HepG2 (cell line): ENCODE data around the gene ZC3H12A. TPM values are rescaled to one million over a fixed set of nuclear protein-coding genes. Genes with fewer than 3 reads are reported as not detected.

Experiments used
- EEA1 ChIP-seq: sonication (generic); formaldehyde crosslinking; IDR thresholded peaks from 2 replicates; pipeline ENCODE4 v1.5.1; 2020; ENCODE audit warnings: mild to moderate bottlenecking, missing genetic modification reagents, borderline replicate concordance
- FOXK1 ChIP-seq: sonication (generic); formaldehyde crosslinking; IDR thresholded peaks from 2 replicates; pipeline ENCODE4 v1.4.0; 2020; ENCODE audit warnings: low read depth, missing genetic modification reagents, borderline replicate concordance
- FOXP4 ChIP-seq: sonication (generic); formaldehyde crosslinking; IDR thresholded peaks from 2 replicates; pipeline ENCODE4 v1.4.0; 2020; ENCODE audit warnings: missing genetic modification reagents
- GABPB1 ChIP-seq: IDR thresholded peaks from 2 replicates; pipeline ENCODE4 v1.6.1; 2016; ENCODE audit warnings: mild to moderate bottlenecking, missing genetic modification reagents, moderate library complexity, missing compliant biosample characterization
- HNRNPK ChIP-seq: fragments of 200-400 bp; formaldehyde crosslinking; IDR thresholded peaks from 2 replicates; pipeline ENCODE4 v1.6.1; 2018; ENCODE audit warnings: low read length, low read depth, moderate library complexity, mild to moderate bottlenecking; ENCODE audit not compliant: poor library complexity, severe bottlenecking
- HNRNPLL ChIP-seq: fragments of 200-400 bp; formaldehyde crosslinking; IDR thresholded peaks from 2 replicates; pipeline ENCODE4 v1.6.1; 2017; ENCODE audit warnings: mild to moderate bottlenecking, low read depth, low read length; ENCODE audit not compliant: poor library complexity, severe bottlenecking
- LBX2 ChIP-seq: sonication (generic); formaldehyde crosslinking; IDR thresholded peaks from 2 replicates; pipeline ENCODE4 v1.5.0; 2020; ENCODE audit warnings: missing genetic modification reagents, mild to moderate bottlenecking, borderline replicate concordance
- MAFK ChIP-seq, 2 experiments: IDR thresholded peaks in 1 of 2; conservative IDR thresholded peaks in 1 of 2; 2 replicates each; pipeline ENCODE4 v1.6.1; 2011; ENCODE audit warnings: improper control_type of control experiment in 2 of 2, low read length in 2 of 2
- MIER3 ChIP-seq: IDR thresholded peaks from 2 replicates; pipeline ENCODE4 v1.6.1; 2016; ENCODE audit warnings: missing compliant biosample characterization, borderline replicate concordance
- MYPOP ChIP-seq: sonication (generic); formaldehyde crosslinking; IDR thresholded peaks from 2 replicates; pipeline ENCODE4 v1.8.1; 2023; ENCODE audit warnings: mild to moderate bottlenecking, moderate library complexity, missing genetic modification reagents
- PHF21A ChIP-seq: sonication (generic); formaldehyde crosslinking; IDR thresholded peaks from 2 replicates; pipeline ENCODE4 v1.5.0; 2020; ENCODE audit warnings: mild to moderate bottlenecking, missing genetic modification reagents
- PHF8 ChIP-seq: sonication (generic); formaldehyde crosslinking; IDR thresholded peaks from 2 replicates; pipeline ENCODE4 v1.5.0; 2020; ENCODE audit warnings: missing genetic modification reagents
- RBFOX2 ChIP-seq: fragments of 200-400 bp; formaldehyde crosslinking; IDR thresholded peaks from 2 replicates; pipeline ENCODE4 v1.6.1; 2017; ENCODE audit warnings: low read depth, mild to moderate bottlenecking, low read length
- SOX6 ChIP-seq, 2 experiments: fragments of 450-650 bp in 1 of 2; sonication (generic) in 1 of 2; formaldehyde crosslinking in 1 of 2; IDR thresholded peaks; 2 replicates each; pipeline versions ENCODE4 v1.4.0 to v1.6.1; 2017 to 2020; ENCODE audit warnings: antibody characterized with exemption in 1 of 2, mild to moderate bottlenecking in 1 of 2, missing genetic modification reagents in 1 of 2
- YY1 ChIP-seq: IDR thresholded peaks from 2 replicates; pipeline ENCODE4 v1.6.1; 2011; ENCODE audit warnings: low read length, low read depth, moderate library complexity, mild to moderate bottlenecking; ENCODE audit not compliant: insufficient read depth, insufficient replicate concordance
- ZBTB7A ChIP-seq: sonication (generic); formaldehyde crosslinking; IDR thresholded peaks from 2 replicates; pipeline ENCODE4 v1.8.0; 2022; ENCODE audit warnings: mild to moderate bottlenecking, missing genetic modification reagents
- ZNF160 ChIP-seq: sonication (generic); formaldehyde crosslinking; IDR thresholded peaks from 2 replicates; pipeline ENCODE4 v1.8.0; 2022; ENCODE audit warnings: mild to moderate bottlenecking, inconsistent platforms, missing genetic modification reagents
- ZNF263 ChIP-seq: sonication (generic); formaldehyde crosslinking; IDR thresholded peaks from 2 replicates; pipeline ENCODE4 v1.4.0; 2020; ENCODE audit warnings: missing genetic modification reagents
- ZNF614 ChIP-seq: IDR thresholded peaks from 2 replicates; pipeline ENCODE4 v1.6.1; 2018; ENCODE audit warnings: missing biosample characterization, missing genetic modification reagents, inconsistent platforms, borderline replicate concordance
- ZNF709 ChIP-seq: sonication (generic); formaldehyde crosslinking; IDR thresholded peaks from 2 replicates; pipeline ENCODE4 v1.5.0; 2020; ENCODE audit warnings: mild to moderate bottlenecking, missing genetic modification reagents
- ZNF780A ChIP-seq: sonication (generic); formaldehyde crosslinking; IDR thresholded peaks from 2 replicates; pipeline ENCODE4 v1.8.0; 2022; ENCODE audit warnings: mild to moderate bottlenecking, missing genetic modification reagents, moderate library complexity
- polyA plus RNA-seq, 8 experiments: library from polyadenylated mRNA; depleted of rRNA in 3 of 8; stranded (reverse) in 7 of 8; unstranded in 1 of 8; fragments of >200 nt; fragmentation: Illumina TruSeq in 4 of 8; extraction: Trizol in 4 of 8; gene quantifications; 2 replicates each; pipeline versions ENCODE4 v1.2.1 to v1.2.3, GENCODE V29; 2011 to 2016; ENCODE audit warnings: low read depth in 4 of 8, missing spikeins in 1 of 8, mixed read lengths in 1 of 8; ENCODE audit not compliant: insufficient read depth in 1 of 8
- total RNA-seq, 5 experiments: library from RNA; depleted of rRNA; stranded (reverse); fragments of >200 nt; fragmentation: Illumina TruSeq; extraction: Trizol; gene quantifications; 2 replicates each; pipeline ENCODE4 v1.2.3, GENCODE V29; 2016; ENCODE audit warnings: low read depth in 1 of 5
- TF ChIP-seq, protein P1 (sequence below): sonication (generic); formaldehyde crosslinking; IDR thresholded peaks from 2 replicates; pipeline ENCODE4 v1.4.0; 2020; ENCODE audit warnings: mild to moderate bottlenecking, missing genetic modification reagents
- TF ChIP-seq, protein P2 (sequence below): sonication (generic); formaldehyde crosslinking; IDR thresholded peaks from 2 replicates; pipeline ENCODE4 v1.4.0; 2020; ENCODE audit warnings: missing genetic modification reagents

Gene ZC3H12A
- total and polyA plus RNA-seq, 2 of the 13 experiments (the other 11 are each of a cell fraction or from before 2014, with no cell fraction given): 6.8 to 13.3 TPM

GRCh38 chr1:37474046-37474696 is at the start of gene ZC3H12A (continued):
- peak; percentile 90 for TF ChIP-seq HNRNPK
- TF ChIP-seq ZBTB7A (CRISPR knock-in tag): no peak
- peak; percentile 84 for TF ChIP-seq YY1
- peak; percentile 64 for TF ChIP-seq PHF8 (CRISPR knock-in tag)
- TF ChIP-seq ZNF263 (CRISPR knock-in tag): peak; percentile 28; the same call in 1 of the 2 replicates
- no peak; the same call in 1 of the 2 replicates for TF ChIP-seq MIER3
- peak; percentile 28; the same call in 1 of the 2 replicates for TF ChIP-seq ZNF780A
- TF ChIP-seq, protein P1, sequence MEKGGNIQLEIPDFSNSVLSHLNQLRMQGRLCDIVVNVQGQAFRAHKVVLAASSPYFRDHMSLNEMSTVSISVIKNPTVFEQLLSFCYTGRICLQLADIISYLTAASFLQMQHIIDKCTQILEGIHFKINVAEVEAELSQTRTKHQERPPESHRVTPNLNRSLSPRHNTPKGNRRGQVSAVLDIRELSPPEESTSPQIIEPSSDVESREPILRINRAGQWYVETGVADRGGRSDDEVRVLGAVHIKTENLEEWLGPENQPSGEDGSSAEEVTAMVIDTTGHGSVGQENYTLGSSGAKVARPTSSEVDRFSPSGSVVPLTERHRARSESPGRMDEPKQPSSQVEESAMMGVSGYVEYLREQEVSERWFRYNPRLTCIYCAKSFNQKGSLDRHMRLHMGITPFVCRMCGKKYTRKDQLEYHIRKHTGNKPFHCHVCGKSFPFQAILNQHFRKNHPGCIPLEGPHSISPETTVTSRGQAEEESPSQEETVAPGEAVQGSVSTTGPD (CRISPR knock-in tag): no peak
- TF ChIP-seq PHF21A (CRISPR knock-in tag): peak; percentile 1; the same call in 1 of the 2 replicates
- TF ChIP-seq FOXP4 (CRISPR knock-in tag): 0 out of 2 replicates have a peak, but pooled peaks have one; percentile 3
- no peak for TF ChIP-seq ZNF709 (CRISPR knock-in tag)
- peak; percentile 95 for TF ChIP-seq RBFOX2
- peak; percentile 73 for TF ChIP-seq GABPB1 (CRISPR knock-in tag)
- TF ChIP-seq LBX2: peak; percentile 61; the same call in 1 of the 2 replicates
- peak; percentile 45; the same call in 1 of the 2 replicates for TF ChIP-seq FOXK1 (CRISPR knock-in tag)
- no peak for TF ChIP-seq MAFK (conservative IDR thresholded peaks at IDR 0.05 in 1 of 2, IDR thresholded peaks at IDR 0.05 in 1 of 2; ENCODE audit: low read length in 2 of 2)
- TF ChIP-seq ZNF614 (CRISPR knock-in tag): 0 out of 2 replicates have a peak, but pooled peaks have one; percentile 13
- TF ChIP-seq ZNF160 (CRISPR knock-in tag): no peak
- TF ChIP-seq, protein P2, sequence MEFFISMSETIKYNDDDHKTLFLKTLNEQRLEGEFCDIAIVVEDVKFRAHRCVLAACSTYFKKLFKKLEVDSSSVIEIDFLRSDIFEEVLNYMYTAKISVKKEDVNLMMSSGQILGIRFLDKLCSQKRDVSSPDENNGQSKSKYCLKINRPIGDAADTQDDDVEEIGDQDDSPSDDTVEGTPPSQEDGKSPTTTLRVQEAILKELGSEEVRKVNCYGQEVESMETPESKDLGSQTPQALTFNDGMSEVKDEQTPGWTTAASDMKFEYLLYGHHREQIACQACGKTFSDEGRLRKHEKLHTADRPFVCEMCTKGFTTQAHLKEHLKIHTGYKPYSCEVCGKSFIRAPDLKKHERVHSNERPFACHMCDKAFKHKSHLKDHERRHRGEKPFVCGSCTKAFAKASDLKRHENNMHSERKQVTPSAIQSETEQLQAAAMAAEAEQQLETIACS (CRISPR knock-in tag): no peak
- TF ChIP-seq SOX6 (IDR thresholded peaks at IDR 0.05): no peak
- 0 out of 2 replicates have a peak, but pooled peaks have one; percentile 13 for TF ChIP-seq SOX6 (CRISPR knock-in tag; IDR thresholded peaks at IDR 0.05)
- TF ChIP-seq HNRNPLL: peak; percentile 92
- 0 out of 2 replicates have a peak, but pooled peaks have one; percentile 44 for TF ChIP-seq EEA1 (CRISPR knock-in tag)
- TF ChIP-seq MYPOP (CRISPR knock-in tag): 0 out of 2 replicates have a peak, but pooled peaks have one; percentile 52
